Fibroblast of the aortic adventitia (primary cell): ENCODE data around the gene PRRX2. TPM values are rescaled to one million over a fixed set of nuclear protein-coding genes. Genes with fewer than 3 reads are reported as not detected.
"Not testable (repeated sequence)": the region's sequence is repeated elsewhere in the genome, so short reads cannot be mapped to it uniquely, and the experiment has no call there.

ENCODE experiments used
- DNase-seq: peaks from one replicate; pipeline ENCODE4 v3.0.0-alpha.2; 2010; ENCODE audit warnings: low read depth
- H3K4me3 ChIP-seq: 2 replicates; pipeline ENCODE4 v1.5.1; 2011; ENCODE audit warnings: low read depth, mild to moderate bottlenecking, control low read depth, low read length, moderate library complexity
- total RNA-seq: library from RNA; depleted of rRNA; stranded (reverse); fragments of >200 nt; gene quantifications from 2 replicates; pipeline ENCODE4 v1.2.3, GENCODE V29; 2012; ENCODE audit warnings: low replicate concordance
- TF ChIP-seq, protein P1 (sequence below): IDR thresholded peaks from 2 replicates; pipeline ENCODE4 v1.5.1; 2011; ENCODE audit warnings: mild to moderate bottlenecking, low read length, control low read depth, inconsistent platforms; ENCODE audit not compliant: insufficient read depth

Gene PRRX2
- total RNA-seq, 1 donor = 36.1 TPM

DNA sequence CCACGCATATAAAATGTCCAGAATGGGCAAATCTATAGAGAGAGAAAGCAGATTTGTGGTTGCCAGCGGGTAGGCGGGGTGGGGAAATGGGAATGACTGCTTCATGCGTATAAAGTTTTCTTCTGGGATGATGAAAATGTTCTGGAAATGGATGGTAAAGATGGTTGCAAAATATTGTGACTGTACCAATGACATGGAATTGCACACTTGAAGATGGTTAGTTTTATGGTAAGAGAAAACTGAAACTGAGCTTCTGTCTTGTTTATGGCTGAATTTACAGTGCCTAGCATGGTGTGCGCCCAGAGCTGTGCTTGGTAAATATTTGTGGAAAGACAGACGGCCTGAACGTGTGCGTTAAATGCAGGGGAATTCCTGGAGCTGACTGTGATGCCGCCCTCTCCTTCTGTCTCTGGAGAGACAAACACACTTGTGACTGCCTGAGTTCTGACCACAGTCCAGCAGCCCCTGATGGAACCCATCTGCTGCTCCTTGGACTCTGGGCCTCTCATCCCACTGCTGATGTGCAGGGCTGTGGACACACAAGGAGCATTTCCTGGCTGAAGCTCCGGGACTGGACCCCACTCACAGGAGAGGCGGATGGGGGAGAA is 96.0 kb downstream of the PRRX2 start:
- H3K4me3 ChIP-seq = no peak overlapping the region
- TF ChIP-seq, protein P1, sequence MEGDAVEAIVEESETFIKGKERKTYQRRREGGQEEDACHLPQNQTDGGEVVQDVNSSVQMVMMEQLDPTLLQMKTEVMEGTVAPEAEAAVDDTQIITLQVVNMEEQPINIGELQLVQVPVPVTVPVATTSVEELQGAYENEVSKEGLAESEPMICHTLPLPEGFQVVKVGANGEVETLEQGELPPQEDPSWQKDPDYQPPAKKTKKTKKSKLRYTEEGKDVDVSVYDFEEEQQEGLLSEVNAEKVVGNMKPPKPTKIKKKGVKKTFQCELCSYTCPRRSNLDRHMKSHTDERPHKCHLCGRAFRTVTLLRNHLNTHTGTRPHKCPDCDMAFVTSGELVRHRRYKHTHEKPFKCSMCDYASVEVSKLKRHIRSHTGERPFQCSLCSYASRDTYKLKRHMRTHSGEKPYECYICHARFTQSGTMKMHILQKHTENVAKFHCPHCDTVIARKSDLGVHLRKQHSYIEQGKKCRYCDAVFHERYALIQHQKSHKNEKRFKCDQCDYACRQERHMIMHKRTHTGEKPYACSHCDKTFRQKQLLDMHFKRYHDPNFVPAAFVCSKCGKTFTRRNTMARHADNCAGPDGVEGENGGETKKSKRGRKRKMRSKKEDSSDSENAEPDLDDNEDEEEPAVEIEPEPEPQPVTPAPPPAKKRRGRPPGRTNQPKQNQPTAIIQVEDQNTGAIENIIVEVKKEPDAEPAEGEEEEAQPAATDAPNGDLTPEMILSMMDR = no peak
- peak; percentile 87 for DNase-seq

GRCh38 chr9:129761901-129762369 is 96.5 kb downstream of the PRRX2 start:
- TF ChIP-seq, protein P1 = no peak
- peak; percentile 90 for DNase-seq
- no peak overlapping the region for H3K4me3 ChIP-seq

GRCh38 chr9:129762370-129762984 is 97.0 kb downstream of the PRRX2 start:
- H3K4me3 ChIP-seq = not testable (repeated sequence)
- peak; percentile 93 for DNase-seq

DNA sequence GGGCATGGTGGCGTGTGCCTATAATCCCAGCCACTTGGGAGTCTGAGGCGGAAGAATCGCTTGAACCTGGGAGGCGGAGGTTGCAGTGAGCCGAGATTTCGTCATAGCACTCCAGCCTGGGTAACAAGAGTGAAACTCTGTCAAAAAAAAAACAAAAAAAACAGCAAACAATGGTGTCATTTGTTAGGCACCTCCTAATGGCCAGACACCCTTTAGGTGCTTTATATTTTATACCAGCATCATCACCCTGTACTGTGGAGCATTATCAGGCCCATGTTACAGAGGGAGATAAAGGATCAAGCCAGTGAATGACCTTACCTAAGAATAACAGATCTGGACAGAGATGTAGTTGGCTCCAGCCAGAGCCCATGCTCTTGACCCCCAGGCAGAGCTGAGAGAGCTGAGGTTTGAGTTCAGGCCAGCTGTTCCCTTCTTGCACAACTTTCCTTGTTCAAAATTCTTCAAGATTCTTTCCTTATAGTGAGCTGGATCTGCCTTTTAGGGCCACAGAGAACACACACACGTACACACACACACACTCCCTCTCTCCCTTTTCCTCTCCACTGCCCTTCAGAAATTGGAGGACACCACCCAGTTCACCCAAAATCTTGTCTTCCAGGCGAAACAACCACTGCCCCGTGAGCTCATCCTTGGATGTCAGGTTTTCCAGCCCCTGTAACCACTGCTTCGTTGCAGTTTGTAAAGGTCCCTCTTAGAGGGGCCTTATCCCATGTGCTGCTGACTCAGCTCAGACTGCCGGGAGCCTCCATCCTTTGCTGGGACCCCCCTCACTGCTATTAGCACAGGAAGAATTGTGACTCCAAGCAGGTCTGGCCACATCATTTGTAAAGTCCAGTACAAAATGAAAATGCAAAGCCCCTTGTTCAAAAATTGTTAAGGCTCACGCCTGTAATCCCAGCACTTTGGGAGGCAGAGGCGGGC is 97.8 kb downstream of the PRRX2 start:
- peak; percentile 96 for DNase-seq
- TF ChIP-seq, protein P1 = no peak

GRCh38 chr9:129765764-129766317 is 100.4 kb downstream of the PRRX2 start:
- no peak overlapping the region for H3K4me3 ChIP-seq
- TF ChIP-seq, protein P1 = no peak
- DNase-seq = no peak

More for the DNA sequence above, 97.8 kb downstream of the PRRX2 start:
- no peak overlapping the region for H3K4me3 ChIP-seq

DNA sequence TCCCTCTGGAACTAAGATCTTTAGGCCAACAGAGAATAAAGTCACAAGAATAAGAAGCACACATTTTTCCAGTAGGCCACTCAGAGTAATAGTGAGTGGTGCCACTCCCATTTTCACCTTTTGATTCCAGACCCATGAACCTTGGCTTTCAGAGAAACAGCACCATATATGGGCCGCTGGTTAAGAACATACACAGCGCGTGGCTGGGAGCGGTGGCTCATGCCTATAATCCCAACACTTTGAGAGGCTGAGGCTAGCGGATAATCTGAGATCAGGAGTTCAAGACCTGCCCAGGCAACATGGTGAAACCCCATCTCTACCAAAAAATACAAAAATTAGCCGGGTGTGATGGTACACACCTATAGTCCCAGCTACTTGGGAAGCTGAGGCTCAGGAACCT is 103.0 kb downstream of the PRRX2 start:
- no peak overlapping the region for H3K4me3 ChIP-seq
- no peak for DNase-seq
- TF ChIP-seq, protein P1 = no peak
